ENCODE measurements around the gene ST6GALNAC1. TPM values are rescaled to one million over a fixed set of nuclear protein-coding genes. Genes with fewer than 3 reads are reported as not detected.

The ST6GALNAC1 gene
- total RNA-seq, 4 donors from 2014 or later, result 0.51 to 1.8 (median 1.5) TPM

GRCh38 chr17:76667786-76668453, 24.4 kb upstream of the ST6GALNAC1 start:
- TF ChIP-seq, protein P1, sequence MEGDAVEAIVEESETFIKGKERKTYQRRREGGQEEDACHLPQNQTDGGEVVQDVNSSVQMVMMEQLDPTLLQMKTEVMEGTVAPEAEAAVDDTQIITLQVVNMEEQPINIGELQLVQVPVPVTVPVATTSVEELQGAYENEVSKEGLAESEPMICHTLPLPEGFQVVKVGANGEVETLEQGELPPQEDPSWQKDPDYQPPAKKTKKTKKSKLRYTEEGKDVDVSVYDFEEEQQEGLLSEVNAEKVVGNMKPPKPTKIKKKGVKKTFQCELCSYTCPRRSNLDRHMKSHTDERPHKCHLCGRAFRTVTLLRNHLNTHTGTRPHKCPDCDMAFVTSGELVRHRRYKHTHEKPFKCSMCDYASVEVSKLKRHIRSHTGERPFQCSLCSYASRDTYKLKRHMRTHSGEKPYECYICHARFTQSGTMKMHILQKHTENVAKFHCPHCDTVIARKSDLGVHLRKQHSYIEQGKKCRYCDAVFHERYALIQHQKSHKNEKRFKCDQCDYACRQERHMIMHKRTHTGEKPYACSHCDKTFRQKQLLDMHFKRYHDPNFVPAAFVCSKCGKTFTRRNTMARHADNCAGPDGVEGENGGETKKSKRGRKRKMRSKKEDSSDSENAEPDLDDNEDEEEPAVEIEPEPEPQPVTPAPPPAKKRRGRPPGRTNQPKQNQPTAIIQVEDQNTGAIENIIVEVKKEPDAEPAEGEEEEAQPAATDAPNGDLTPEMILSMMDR (IDR thresholded peaks at IDR 0.05; ENCODE audit: low read depth), result no peak

DNA sequence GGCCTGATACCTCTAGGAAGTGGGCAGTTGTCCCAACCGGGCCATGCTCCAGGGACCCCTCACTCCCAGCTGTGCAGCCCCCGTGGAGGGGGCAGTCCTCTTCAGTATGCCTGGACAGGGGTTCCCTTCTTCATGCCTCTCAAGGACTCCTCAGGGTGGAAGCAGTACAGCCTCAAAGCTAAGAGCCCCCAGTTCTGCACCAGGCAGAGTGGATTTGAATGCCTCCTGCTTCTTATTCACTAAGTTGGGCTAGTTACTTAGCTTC, 23.9 kb upstream of the ST6GALNAC1 start:
- TF ChIP-seq, protein P1 (IDR thresholded peaks at IDR 0.05; ENCODE audit: low read depth), result no peak

DNA sequence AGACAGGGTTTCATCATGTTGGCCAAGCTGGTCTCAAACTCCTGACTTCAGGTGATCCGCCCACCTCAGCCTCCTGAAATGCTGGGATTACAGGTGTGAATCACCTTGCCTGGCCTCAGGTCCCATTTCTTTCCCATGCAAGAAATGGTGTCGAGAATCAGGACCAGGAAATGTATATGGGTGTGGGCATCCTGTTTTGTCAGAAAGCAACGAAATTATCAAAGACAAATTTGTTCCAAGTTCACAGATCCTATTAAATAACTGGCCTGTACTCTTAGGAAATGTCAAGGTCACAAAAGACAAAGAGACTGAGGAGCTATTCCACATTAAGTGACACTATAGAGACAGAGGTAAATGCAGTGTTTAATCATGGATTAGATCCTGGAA, 17.1 kb upstream of the ST6GALNAC1 start:
- TF ChIP-seq, protein P1 (IDR thresholded peaks at IDR 0.05; ENCODE audit: low read depth), result no peak

GRCh38 chr17:76659928-76660655, 16.5 kb upstream of the ST6GALNAC1 start:
- TF ChIP-seq, protein P1 (IDR thresholded peaks at IDR 0.05; ENCODE audit: low read depth), result no peak

- TF ChIP-seq, protein P1 (IDR thresholded peaks at IDR 0.05; ENCODE audit: low read depth), result no peak
These were observed 14.7 kb upstream of the ST6GALNAC1 start for GRCh38 chr17:76658242-76658662.

- TF ChIP-seq, protein P1 (IDR thresholded peaks at IDR 0.05; ENCODE audit: low read depth), result no peak
These were observed 14.1 kb upstream of the ST6GALNAC1 start for GRCh38 chr17:76657505-76658241.

- TF ChIP-seq, protein P1 (IDR thresholded peaks at IDR 0.05; ENCODE audit: low read depth), result no peak
These were observed 10.9 kb upstream of the ST6GALNAC1 start for GRCh38 chr17:76654408-76654807.
